Neural progenitor cell (in vitro differentiated cells): ENCODE measurements around the gene TTC1. TPM values are rescaled to one million over a fixed set of nuclear protein-coding genes. Genes with fewer than 3 reads are reported as not detected.

Source experiments
- DNase-seq: peaks from one replicate; pipeline ENCODE4 v3.0.0-alpha.2; 2016; ENCODE audit warnings: low spot score
- H2AFZ ChIP-seq: fragments of 200-600 bp; sonication (generic); replicated peaks from 2 replicates; pipeline ENCODE4 v1.6.1; 2016; ENCODE audit warnings: antibody characterized with exemption
- H3F3A ChIP-seq: fragments of 200-600 bp; sonication (generic); 2 replicates; pipeline ENCODE4 v1.6.1; 2016; ENCODE audit warnings: antibody characterized with exemption, low read depth
- H3K27ac ChIP-seq: fragments of 200-600 bp; sonication (generic); 2 replicates; pipeline ENCODE4 v1.5.1; 2016; ENCODE audit warnings: mild to moderate bottlenecking
- H3K27me3 ChIP-seq: fragments of 200-600 bp; sonication (generic); 2 replicates; pipeline ENCODE4 v1.6.1; 2016; ENCODE audit warnings: mild to moderate bottlenecking, moderate library complexity
- H3K36me3 ChIP-seq: fragments of 200-600 bp; sonication (generic); 2 replicates; pipeline ENCODE4 v1.5.1; 2016
- H3K4me1 ChIP-seq: fragments of 200-600 bp; sonication (generic); 2 replicates; pipeline ENCODE4 v1.6.1; 2016; ENCODE audit warnings: mixed run types
- H3K4me2 ChIP-seq: fragments of 200-600 bp; sonication (generic); 2 replicates; pipeline ENCODE4 v1.6.1; 2016
- H3K4me3 ChIP-seq: fragments of 200-600 bp; sonication (generic); 2 replicates; pipeline ENCODE4 v1.5.1; 2016
- H3K79me2 ChIP-seq: fragments of 200-600 bp; sonication (generic); 2 replicates; pipeline ENCODE4 v1.6.1; 2016; ENCODE audit warnings: low read depth
- H3K9ac ChIP-seq: fragments of 200-600 bp; sonication (generic); 2 replicates; pipeline ENCODE4 v1.6.1; 2016
- H3K9me3 ChIP-seq: fragments of 200-600 bp; sonication (generic); 2 replicates; pipeline ENCODE4 v1.5.1; 2016; ENCODE audit warnings: low read depth
- H4K20me1 ChIP-seq: fragments of 200-600 bp; sonication (generic); 2 replicates; pipeline ENCODE4 v1.6.1; 2016; ENCODE audit warnings: low read depth
- H3K27ac Mint-ChIP-seq: 3 replicates; pipeline ENCODE4 v1.8.0; 2021; ENCODE audit warnings: mixed read lengths
- H3K27me3 Mint-ChIP-seq: 2 replicates; pipeline ENCODE4 v1.8.0; 2022; ENCODE audit warnings: low read depth, mild to moderate bottlenecking, inconsistent platforms, moderate library complexity, mixed read lengths; ENCODE audit not compliant: insufficient read depth
- H3K36me3 Mint-ChIP-seq: 3 replicates; pipeline ENCODE4 v1.8.0; 2021; ENCODE audit warnings: mixed read lengths
- H3K4me1 Mint-ChIP-seq: 3 replicates; pipeline ENCODE4 v1.8.0; 2021; ENCODE audit warnings: mixed read lengths
- H3K4me3 Mint-ChIP-seq: 3 replicates; pipeline ENCODE4 v1.8.0; 2021; ENCODE audit warnings: mild to moderate bottlenecking, moderate library complexity, mixed read lengths
- H3K9me3 Mint-ChIP-seq: 3 replicates; pipeline ENCODE4 v1.8.0; 2020; ENCODE audit warnings: mixed read lengths
- EZH2 ChIP-seq: fragments of 200-600 bp; sonication (generic); IDR thresholded peaks from 2 replicates; pipeline ENCODE4 v1.6.1; 2017; ENCODE audit warnings: antibody characterized with exemption, mild to moderate bottlenecking, moderate library complexity
- EZH2phosphoT487 ChIP-seq: fragments of 200-600 bp; sonication (generic); IDR thresholded peaks from 2 replicates; pipeline ENCODE4 v1.6.1; 2017; ENCODE audit warnings: antibody characterized with exemption
- total RNA-seq: library from RNA; depleted of rRNA; stranded (reverse); fragments of >200 nt; gene quantifications from 2 replicates; pipeline ENCODE4 v1.2.3, GENCODE V29; 2015; ENCODE audit warnings: low replicate concordance
- TF ChIP-seq, protein P1 (sequence below): fragments of 200-600 bp; sonication (generic); IDR thresholded peaks from 2 replicates; pipeline ENCODE4 v1.5.1; 2017; ENCODE audit warnings: antibody characterized with exemption, mild to moderate bottlenecking

Gene TTC1
- total RNA-seq, 1 donor from 2014 or later: 50.0 TPM

DNA sequence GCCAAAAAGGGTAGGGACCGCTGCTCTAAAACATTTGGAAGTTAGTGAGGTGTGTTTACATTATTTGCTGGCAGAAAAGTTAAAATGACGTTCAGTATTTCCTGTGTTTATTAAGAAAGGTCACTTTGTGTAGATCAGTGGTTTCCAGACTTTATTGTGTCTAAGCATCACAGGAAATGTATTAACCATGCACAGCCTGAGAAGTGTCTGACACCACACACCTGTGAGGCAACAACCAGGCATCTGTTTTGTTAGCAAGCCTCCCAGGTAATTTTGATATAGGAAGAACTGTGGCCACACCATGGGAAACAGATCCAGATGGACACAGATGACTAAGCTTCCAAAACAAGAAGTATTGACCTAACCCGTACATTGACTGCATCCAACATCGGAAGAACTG lies 12.0 kb downstream of the TTC1 start:
- Histone ChIP-seq H3K4me3 (no peak overlapping the region), H3K4me2 (no peak overlapping the region), H3K9ac (no peak overlapping the region), H3F3A (peaks cover 9% of the 10 kb centered on the region), H3K9me3 (no peaks in the 10 kb centered on the region), H3K27ac (no peak overlapping the region), H3K27me3 (no peaks in the 10 kb centered on the region), H3K36me3 (no peaks in the 10 kb centered on the region), H2AFZ (no peak overlapping the region), H3K79me2 (peaks cover 22% of the 10 kb centered on the region), H4K20me1 (peaks cover 15% of the 10 kb centered on the region), H3K4me1 (no peaks in the 10 kb centered on the region)
- Mint-ChIP-seq H3K4me1 (no peaks in the 10 kb centered on the region), H3K27ac (no peak overlapping the region), H3K36me3 (peaks cover 10% of the 10 kb centered on the region), H3K9me3 (no peaks in the 10 kb centered on the region), H3K4me3 (no peak overlapping the region), H3K27me3 (peaks cover 2% of the 10 kb centered on the region)
- DNase-seq: no peak
- TF ChIP-seq, protein P1, sequence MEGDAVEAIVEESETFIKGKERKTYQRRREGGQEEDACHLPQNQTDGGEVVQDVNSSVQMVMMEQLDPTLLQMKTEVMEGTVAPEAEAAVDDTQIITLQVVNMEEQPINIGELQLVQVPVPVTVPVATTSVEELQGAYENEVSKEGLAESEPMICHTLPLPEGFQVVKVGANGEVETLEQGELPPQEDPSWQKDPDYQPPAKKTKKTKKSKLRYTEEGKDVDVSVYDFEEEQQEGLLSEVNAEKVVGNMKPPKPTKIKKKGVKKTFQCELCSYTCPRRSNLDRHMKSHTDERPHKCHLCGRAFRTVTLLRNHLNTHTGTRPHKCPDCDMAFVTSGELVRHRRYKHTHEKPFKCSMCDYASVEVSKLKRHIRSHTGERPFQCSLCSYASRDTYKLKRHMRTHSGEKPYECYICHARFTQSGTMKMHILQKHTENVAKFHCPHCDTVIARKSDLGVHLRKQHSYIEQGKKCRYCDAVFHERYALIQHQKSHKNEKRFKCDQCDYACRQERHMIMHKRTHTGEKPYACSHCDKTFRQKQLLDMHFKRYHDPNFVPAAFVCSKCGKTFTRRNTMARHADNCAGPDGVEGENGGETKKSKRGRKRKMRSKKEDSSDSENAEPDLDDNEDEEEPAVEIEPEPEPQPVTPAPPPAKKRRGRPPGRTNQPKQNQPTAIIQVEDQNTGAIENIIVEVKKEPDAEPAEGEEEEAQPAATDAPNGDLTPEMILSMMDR: no peak
- TF ChIP-seq EZH2 (no peak), EZH2phosphoT487 (no peak)

DNA sequence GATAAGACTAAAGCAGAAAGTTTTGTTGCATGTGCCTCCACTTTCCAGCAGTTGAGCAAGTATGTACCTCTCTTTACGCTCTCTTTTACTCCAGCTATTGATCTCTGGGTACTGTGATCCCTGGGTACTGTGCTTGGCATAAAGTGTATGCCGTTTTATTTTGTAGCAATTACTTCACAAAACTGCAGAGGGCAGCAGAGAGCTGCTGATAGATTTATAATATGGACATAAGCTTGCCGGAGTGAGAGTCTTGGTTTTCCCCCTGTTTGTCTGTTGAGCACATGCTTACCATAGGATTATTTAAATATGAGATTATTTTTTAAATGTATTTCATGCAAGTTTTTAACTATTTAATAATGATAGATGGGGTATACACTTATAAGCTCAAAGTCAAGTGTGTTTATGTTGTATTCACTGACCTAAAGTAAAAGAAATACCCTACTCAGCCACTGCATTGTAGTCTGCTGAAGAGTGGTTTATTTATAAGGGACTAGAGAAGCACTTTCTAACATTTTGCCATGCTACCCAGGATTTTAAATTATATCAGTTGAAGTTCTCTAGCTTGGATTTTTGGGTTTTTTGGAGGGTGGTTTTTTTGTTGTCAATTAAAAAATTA lies 13.0 kb downstream of the TTC1 start:
- no peak overlapping the region for H3K27ac Mint-ChIP-seq
- peaks cover 31% of the 10 kb centered on the region for H3K79me2 ChIP-seq

DNA sequence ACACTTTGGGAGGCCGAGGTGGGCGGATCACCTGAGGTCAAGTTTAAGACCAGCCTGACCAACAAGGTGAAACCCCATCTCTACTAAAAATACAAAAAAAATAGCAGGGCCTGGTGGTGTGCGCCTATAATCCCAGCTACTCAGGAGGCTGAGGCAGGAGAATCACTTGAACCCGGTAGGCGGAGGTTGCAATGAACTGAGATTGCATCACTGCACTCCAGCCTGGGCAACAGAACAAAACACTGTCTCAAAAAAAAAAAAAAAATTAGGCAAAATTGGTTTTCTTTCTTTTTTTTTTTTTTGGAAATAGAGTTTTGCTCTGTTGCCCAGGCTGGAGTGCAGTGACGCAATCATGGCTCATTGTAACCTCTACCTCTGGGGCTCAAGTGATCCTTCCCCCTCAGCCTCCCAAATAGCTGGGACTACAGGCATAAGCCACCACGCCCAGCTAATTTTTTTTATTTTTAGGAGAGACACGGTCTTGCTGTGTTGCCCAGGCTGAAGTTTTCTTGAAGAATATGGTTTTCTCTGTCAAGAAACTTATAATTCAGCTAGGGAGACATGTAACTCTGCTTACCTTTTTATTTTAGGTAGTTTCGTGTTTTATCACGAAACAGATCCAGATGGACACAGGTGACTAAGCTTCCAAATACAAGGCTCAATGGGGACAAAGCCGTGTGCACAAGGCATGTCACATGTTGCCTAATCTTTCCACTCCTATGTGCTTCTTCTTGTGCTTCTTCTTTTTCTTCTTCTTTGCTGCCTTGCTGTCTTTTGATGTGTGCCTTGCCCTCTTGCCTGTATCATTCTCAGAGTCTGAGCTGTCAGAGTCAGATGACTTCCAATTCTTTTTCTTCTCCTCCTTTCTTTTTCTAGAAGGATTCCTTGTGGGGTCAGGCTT lies 14.3 kb downstream of the TTC1 start:
- Mint-ChIP-seq H3K36me3 (peaks cover 11% of the 10 kb centered on the region), H3K9me3 (no peaks in the 10 kb centered on the region), H3K27ac (no peak overlapping the region), H3K27me3 (peaks cover 2% of the 10 kb centered on the region), H3K4me3 (no peak overlapping the region), H3K4me1 (no peaks in the 10 kb centered on the region)
- peaks cover 15% of the 10 kb centered on the region for H4K20me1 ChIP-seq
- no peaks in the 10 kb centered on the region for H3K27me3 ChIP-seq
- H2AFZ ChIP-seq: no peak overlapping the region
- H3K9me3 ChIP-seq: no peaks in the 10 kb centered on the region
- TF ChIP-seq EZH2phosphoT487: no peak
- no peak for TF ChIP-seq EZH2
- TF ChIP-seq, protein P1: no peak
- H3K4me2 ChIP-seq: no peak overlapping the region
- DNase-seq: no peak
- no peaks in the 10 kb centered on the region for H3K4me1 ChIP-seq
- H3F3A ChIP-seq: peaks cover 9% of the 10 kb centered on the region
- no peaks in the 10 kb centered on the region for H3K36me3 ChIP-seq
- no peak overlapping the region for H3K4me3 ChIP-seq
- H3K27ac ChIP-seq: no peak overlapping the region
- H3K9ac ChIP-seq: no peak overlapping the region
- H3K79me2 ChIP-seq: peaks cover 42% of the 10 kb centered on the region

More for the DNA sequence above, 13.0 kb downstream of the TTC1 start:
- no peaks in the 10 kb centered on the region for H3K9me3 ChIP-seq
- H3K4me1 ChIP-seq: no peaks in the 10 kb centered on the region
- H2AFZ ChIP-seq: no peak overlapping the region
- peaks cover 2% of the 10 kb centered on the region for H3K27me3 Mint-ChIP-seq
- H3K36me3 Mint-ChIP-seq: peaks cover 11% of the 10 kb centered on the region
- no peak overlapping the region for H3K4me3 Mint-ChIP-seq
- H4K20me1 ChIP-seq: peaks cover 15% of the 10 kb centered on the region
- no peaks in the 10 kb centered on the region for H3K4me1 Mint-ChIP-seq
- DNase-seq: peak; percentile 70
- no peak overlapping the region for H3K4me3 ChIP-seq
- H3K36me3 ChIP-seq: no peaks in the 10 kb centered on the region
- no peaks in the 10 kb centered on the region for H3K9me3 Mint-ChIP-seq
- H3K9ac ChIP-seq: no peak overlapping the region
- TF ChIP-seq, protein P1: peak; percentile 84
- TF ChIP-seq EZH2: no peak
- H3K4me2 ChIP-seq: no peak overlapping the region
- peaks cover 9% of the 10 kb centered on the region for H3F3A ChIP-seq
- H3K27ac ChIP-seq: no peak overlapping the region
- no peaks in the 10 kb centered on the region for H3K27me3 ChIP-seq
